ENCODE data around the gene MT1E. TPM values are rescaled to one million over a fixed set of nuclear protein-coding genes. Genes with fewer than 3 reads are reported as not detected.
A peak's percentile ranks its signal among the peaks of the same experiment; 100 is the strongest.

Gene MT1E
- total and polyA plus RNA-seq, 5 donors from 2014 or later = 5.6 to 86.9 (median 22.9) TPM

- Mint-ChIP-seq H3K4me3 (peak overlapping the region in 1 of 4 donors; percentile 32), H3K27ac (no peak overlapping the region), H3K4me1 (peaks cover 0 to 35% (median 19%) of the 10 kb centered on the region in 4 donors), H3K27me3 (peaks cover 89% of the 10 kb centered on the region), H3K36me3 (no peaks in the 10 kb centered on the region), H3K9me3 (peaks cover 0 to 1% (median 0%) of the 10 kb centered on the region in 7 donors)
- Histone ChIP-seq H3K9me3 (ENCODE audit: control insufficient read depth in 2 of 2, low read length in 2 of 2) (no peaks in the 10 kb centered on the region), H3K4me1 (ENCODE audit: control insufficient read depth, insufficient read depth, low read length, poor library complexity, severe bottlenecking) (peaks cover 19% of the 10 kb centered on the region), H3K27me3 (ENCODE audit: control insufficient read depth, insufficient read depth, low read length) (peaks cover 45% of the 10 kb centered on the region), H3K36me3 (ENCODE audit: control insufficient read depth, insufficient read depth, low read length) (no peaks in the 10 kb centered on the region), H3K4me3 (ENCODE audit: low read depth, low read length) (no peak overlapping the region), H3K27ac (ENCODE audit: insufficient read depth, low read length, poor library complexity, severe bottlenecking) (no peak overlapping the region)
- no peak for ATAC-seq (ENCODE audit: low read depth in 2 of 2)
- no peak for DNase-seq
These were observed 11.2 kb downstream of the MT1E start for GRCh38 chr16:56636616-56637413.

- Mint-ChIP-seq H3K4me1 (peaks cover 0 to 37% (median 19%) of the 10 kb centered on the region in 4 donors), H3K36me3 (no peaks in the 10 kb centered on the region), H3K27ac (no peak within 1 kb of the TSS), H3K9me3 (peaks cover 0 to 1% (median 0%) of the 10 kb centered on the region in 7 donors), H3K4me3 (peak within 1 kb of the TSS in 3 of 4 donors; percentile 8 to 29 (median 10)), H3K27me3 (peaks cover 87% of the 10 kb centered on the region)
- peaks cover 43% of the 10 kb centered on the region for H3K27me3 ChIP-seq (ENCODE audit: control insufficient read depth, insufficient read depth, low read length)
- H3K4me1 ChIP-seq (ENCODE audit: control insufficient read depth, insufficient read depth, low read length, poor library complexity, severe bottlenecking) = peaks cover 17% of the 10 kb centered on the region
- DNase-seq (no peak), ATAC-seq (ENCODE audit: low read depth in 2 of 2) (no peak)
- H3K36me3 ChIP-seq (ENCODE audit: control insufficient read depth, insufficient read depth, low read length) = no peaks in the 10 kb centered on the region
- H3K9me3 ChIP-seq (ENCODE audit: control insufficient read depth in 2 of 2, low read length in 2 of 2) = no peaks in the 10 kb centered on the region
- H3K27ac ChIP-seq (ENCODE audit: insufficient read depth, low read length, poor library complexity, severe bottlenecking) = no peak within 1 kb of the TSS
- no peak within 1 kb of the TSS for H3K4me3 ChIP-seq (ENCODE audit: low read depth, low read length)
These were observed 12.5 kb downstream of the MT1E start, which contains the start of gene MT1A for GRCh38 chr16:56637814-56638750. TSS of gene MT1A (plus strand) at chr16:56638666. CDS start at chr16:56638739, 73 bp downstream.

- Mint-ChIP-seq H3K4me3 (no peak overlapping the region), H3K27ac (no peak overlapping the region), H3K27me3 (peaks cover 77% of the 10 kb centered on the region), H3K4me1 (peaks cover 0 to 35% (median 23%) of the 10 kb centered on the region in 4 donors), H3K9me3 (peaks cover 0 to 1% (median 0%) of the 10 kb centered on the region in 7 donors), H3K36me3 (no peaks in the 10 kb centered on the region)
- ATAC-seq (ENCODE audit: low read depth in 2 of 2) (no peak), DNase-seq (no peak)
- Histone ChIP-seq H3K9me3 (ENCODE audit: control insufficient read depth in 2 of 2, low read length in 2 of 2) (no peaks in the 10 kb centered on the region), H3K36me3 (ENCODE audit: control insufficient read depth, insufficient read depth, low read length) (no peaks in the 10 kb centered on the region), H3K4me3 (ENCODE audit: low read depth, low read length) (no peak overlapping the region), H3K4me1 (ENCODE audit: control insufficient read depth, insufficient read depth, low read length, poor library complexity, severe bottlenecking) (peaks cover 27% of the 10 kb centered on the region), H3K27me3 (ENCODE audit: control insufficient read depth, insufficient read depth, low read length) (peaks cover 41% of the 10 kb centered on the region), H3K27ac (ENCODE audit: insufficient read depth, low read length, poor library complexity, severe bottlenecking) (no peak overlapping the region)
These were observed 13.5 kb downstream of the MT1E start for GRCh38 chr16:56639045-56639444.

GRCh38 chr16:56640076-56640475 is 14.5 kb downstream of the MT1E start:
- Histone ChIP-seq H3K4me1 (ENCODE audit: control insufficient read depth, insufficient read depth, low read length, poor library complexity, severe bottlenecking) (peaks cover 26% of the 10 kb centered on the region), H3K9me3 (ENCODE audit: control insufficient read depth in 2 of 2, low read length in 2 of 2) (no peaks in the 10 kb centered on the region), H3K27me3 (ENCODE audit: control insufficient read depth, insufficient read depth, low read length) (peaks cover 37% of the 10 kb centered on the region), H3K4me3 (ENCODE audit: low read depth, low read length) (no peak overlapping the region), H3K36me3 (ENCODE audit: control insufficient read depth, insufficient read depth, low read length) (no peaks in the 10 kb centered on the region), H3K27ac (ENCODE audit: insufficient read depth, low read length, poor library complexity, severe bottlenecking) (no peak overlapping the region)
- Mint-ChIP-seq H3K4me1 (peaks cover 0 to 37% (median 18%) of the 10 kb centered on the region in 4 donors), H3K27ac (no peak overlapping the region), H3K4me3 (no peak overlapping the region), H3K9me3 (no peaks in the 10 kb centered on the region), H3K36me3 (no peaks in the 10 kb centered on the region), H3K27me3 (peaks cover 67% of the 10 kb centered on the region)
- DNase-seq (no peak), ATAC-seq (ENCODE audit: low read depth in 2 of 2) (no peak)

GRCh38 chr16:56641166-56641565 is 15.6 kb downstream of the MT1E start:
- Mint-ChIP-seq H3K27me3 (peaks cover 59% of the 10 kb centered on the region), H3K27ac (no peak overlapping the region)
- DNase-seq = no peak

GRCh38 chr16:56643080-56643778 is 17.6 kb downstream of the MT1E start:
- peak overlapping the region in 1 of 3 donors; percentile 74 for H3K27ac Mint-ChIP-seq
- H3K4me3 ChIP-seq (ENCODE audit: low read depth, low read length) = peak overlapping the region; percentile 45

More at GRCh38 chr16:56641166-56641565, 15.6 kb downstream of the MT1E start:
- Mint-ChIP-seq H3K9me3 (no peaks in the 10 kb centered on the region), H3K4me1 (peaks cover 0 to 30% (median 17%) of the 10 kb centered on the region in 4 donors), H3K4me3 (no peak overlapping the region), H3K36me3 (no peaks in the 10 kb centered on the region)
- H3K4me1 ChIP-seq (ENCODE audit: control insufficient read depth, insufficient read depth, low read length, poor library complexity, severe bottlenecking) = peaks cover 17% of the 10 kb centered on the region
- peaks cover 36% of the 10 kb centered on the region for H3K27me3 ChIP-seq (ENCODE audit: control insufficient read depth, insufficient read depth, low read length)
- no peaks in the 10 kb centered on the region for H3K36me3 ChIP-seq (ENCODE audit: control insufficient read depth, insufficient read depth, low read length)
- no peak for ATAC-seq (ENCODE audit: low read depth in 2 of 2)
- no peak overlapping the region for H3K4me3 ChIP-seq (ENCODE audit: low read depth, low read length)
- H3K9me3 ChIP-seq (ENCODE audit: control insufficient read depth in 2 of 2, low read length in 2 of 2) = no peaks in the 10 kb centered on the region
- no peak overlapping the region for H3K27ac ChIP-seq (ENCODE audit: insufficient read depth, low read length, poor library complexity, severe bottlenecking)

GRCh38 chr16:56643833-56644232 is 18.3 kb downstream of the MT1E start:
- no peak for ATAC-seq (ENCODE audit: low read depth in 2 of 2)
- Histone ChIP-seq H3K4me1 (ENCODE audit: control insufficient read depth, insufficient read depth, low read length, poor library complexity, severe bottlenecking) (peaks cover 17% of the 10 kb centered on the region), H3K9me3 (ENCODE audit: control insufficient read depth in 2 of 2, low read length in 2 of 2) (no peaks in the 10 kb centered on the region), H3K27me3 (ENCODE audit: control insufficient read depth, insufficient read depth, low read length) (peaks cover 17% of the 10 kb centered on the region), H3K36me3 (ENCODE audit: control insufficient read depth, insufficient read depth, low read length) (no peaks in the 10 kb centered on the region), H3K4me3 (ENCODE audit: low read depth, low read length) (peak overlapping the region; percentile 45), H3K27ac (ENCODE audit: insufficient read depth, low read length, poor library complexity, severe bottlenecking) (no peak overlapping the region)
- H3K36me3 Mint-ChIP-seq = no peaks in the 10 kb centered on the region
- no peak for DNase-seq
- peak overlapping the region; percentile 2 to 86 (median 46) for H3K4me3 Mint-ChIP-seq
- peak overlapping the region in 2 of 3 donors; percentile 7 to 74 for H3K27ac Mint-ChIP-seq
- peaks cover 0 to 24% (median 9%) of the 10 kb centered on the region in 4 donors for H3K4me1 Mint-ChIP-seq
- H3K9me3 Mint-ChIP-seq = no peaks in the 10 kb centered on the region
- H3K27me3 Mint-ChIP-seq = peaks cover 56% of the 10 kb centered on the region

More at GRCh38 chr16:56643080-56643778, 17.6 kb downstream of the MT1E start:
- no peaks in the 10 kb centered on the region for H3K36me3 ChIP-seq (ENCODE audit: control insufficient read depth, insufficient read depth, low read length)
- peak overlapping the region; percentile 17 to 86 (median 62) for H3K4me3 Mint-ChIP-seq
- peak; percentile 98 to 99 for ATAC-seq (ENCODE audit: low read depth in 2 of 2)
- H3K27ac ChIP-seq (ENCODE audit: insufficient read depth, low read length, poor library complexity, severe bottlenecking) = no peak overlapping the region
- peaks cover 0 to 24% (median 9%) of the 10 kb centered on the region in 4 donors for H3K4me1 Mint-ChIP-seq
- no peaks in the 10 kb centered on the region for H3K9me3 ChIP-seq (ENCODE audit: control insufficient read depth in 2 of 2, low read length in 2 of 2)
- H3K27me3 ChIP-seq (ENCODE audit: control insufficient read depth, insufficient read depth, low read length) = peaks cover 21% of the 10 kb centered on the region
- H3K36me3 Mint-ChIP-seq = no peaks in the 10 kb centered on the region
- no peaks in the 10 kb centered on the region for H3K9me3 Mint-ChIP-seq
- DNase-seq = peak; percentile 56 to 88 (median 62)
- H3K27me3 Mint-ChIP-seq = peaks cover 55% of the 10 kb centered on the region
- H3K4me1 ChIP-seq (ENCODE audit: control insufficient read depth, insufficient read depth, low read length, poor library complexity, severe bottlenecking) = peaks cover 17% of the 10 kb centered on the region

Measured in CD4-positive, CD25-positive, alpha-beta regulatory T cell (primary cell).